GM19240 (cell line): ENCODE results near the gene KBTBD3.
"Not testable (repeated sequence)": the region's sequence is repeated elsewhere in the genome, so short reads cannot be mapped to it uniquely, and the experiment has no call there.

Experiments used
- DNase-seq: peaks from one replicate; pipeline ENCODE4 v3.0.0; 2011; ENCODE audit warnings: low spot score; ENCODE audit not compliant: insufficient read length

The KBTBD3 gene

DNA sequence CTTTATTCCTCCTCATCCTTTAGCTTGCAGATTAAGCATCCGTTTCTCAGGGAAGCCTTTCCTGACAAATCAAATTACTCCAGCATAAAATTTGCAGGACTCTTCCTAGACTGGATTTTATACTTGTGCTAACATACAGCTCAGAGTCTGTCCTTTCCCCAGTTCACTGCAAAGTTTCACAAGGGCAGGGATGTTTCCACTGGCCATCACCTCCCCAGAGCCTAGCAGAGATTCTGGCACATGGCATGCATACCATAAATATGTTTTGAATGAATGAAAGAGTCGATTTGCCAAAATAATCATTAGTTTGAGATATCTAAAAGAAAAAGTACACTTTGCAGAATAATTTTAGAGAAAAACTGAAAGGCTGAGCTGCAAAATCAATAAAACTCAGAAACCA lies 65.7 kb downstream of the KBTBD3 start:
- no peak for DNase-seq

DNA sequence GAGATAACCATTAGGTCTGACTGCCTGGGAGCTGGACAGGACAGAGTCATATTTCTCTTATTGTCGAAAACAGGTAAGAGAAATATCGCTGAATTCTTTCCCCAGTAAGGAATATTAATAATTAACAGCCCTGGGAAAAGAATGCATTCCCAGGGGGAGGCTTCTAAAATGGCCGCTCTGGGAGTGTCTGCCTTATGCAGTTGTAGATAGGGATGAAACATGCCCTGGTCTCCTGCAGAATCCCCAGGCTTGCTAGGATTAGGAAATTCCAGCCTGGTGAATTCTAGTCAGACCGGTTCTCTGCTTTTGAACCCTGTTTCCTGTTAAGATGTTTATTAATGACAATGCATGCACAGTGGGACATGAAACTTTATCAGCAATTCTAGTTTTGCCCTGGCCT lies 74.1 kb downstream of the KBTBD3 start:
- DNase-seq = not testable (repeated sequence)

DNA sequence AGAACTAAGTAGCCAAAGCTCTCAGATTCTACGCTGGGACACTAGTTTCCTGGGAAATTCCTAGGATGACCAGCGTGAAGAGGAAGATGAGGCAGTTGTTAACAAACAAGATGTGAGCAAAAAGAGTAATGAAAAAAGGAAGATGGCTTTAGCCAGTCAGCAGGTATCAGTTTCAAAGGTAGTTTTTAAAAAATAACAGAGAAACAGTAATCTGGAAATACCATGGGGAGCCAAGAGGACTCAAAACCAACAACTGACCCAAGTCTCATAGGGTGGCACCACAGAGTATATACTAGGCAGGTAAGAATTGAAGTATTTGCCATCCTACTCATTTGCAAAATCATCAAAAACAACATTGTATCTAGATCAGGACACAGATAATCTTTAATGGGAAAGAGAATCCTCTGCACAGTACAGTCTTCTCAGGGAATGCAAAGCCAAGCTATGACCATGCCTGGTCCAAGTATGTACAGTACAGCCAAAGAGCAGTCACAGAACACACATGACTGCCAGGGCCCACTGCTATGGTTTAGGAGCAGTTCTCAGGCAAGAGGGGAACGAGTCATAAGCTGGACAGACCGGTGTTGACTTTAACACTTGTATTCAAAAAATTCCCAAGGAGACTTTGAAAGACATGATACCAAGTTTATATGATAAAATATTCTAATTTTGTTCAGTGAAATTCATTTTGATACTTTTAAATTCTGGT lies 75.7 kb downstream of the KBTBD3 start:
- no peak for DNase-seq
